ENCODE measurements around the gene VPS36.
"Not testable (repeated sequence)": the region's sequence is repeated elsewhere in the genome, so short reads cannot be mapped to it uniquely, and the experiment has no call there.

Gene VPS36, protein sequence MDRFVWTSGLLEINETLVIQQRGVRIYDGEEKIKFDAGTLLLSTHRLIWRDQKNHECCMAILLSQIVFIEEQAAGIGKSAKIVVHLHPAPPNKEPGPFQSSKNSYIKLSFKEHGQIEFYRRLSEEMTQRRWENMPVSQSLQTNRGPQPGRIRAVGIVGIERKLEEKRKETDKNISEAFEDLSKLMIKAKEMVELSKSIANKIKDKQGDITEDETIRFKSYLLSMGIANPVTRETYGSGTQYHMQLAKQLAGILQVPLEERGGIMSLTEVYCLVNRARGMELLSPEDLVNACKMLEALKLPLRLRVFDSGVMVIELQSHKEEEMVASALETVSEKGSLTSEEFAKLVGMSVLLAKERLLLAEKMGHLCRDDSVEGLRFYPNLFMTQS

DNA sequence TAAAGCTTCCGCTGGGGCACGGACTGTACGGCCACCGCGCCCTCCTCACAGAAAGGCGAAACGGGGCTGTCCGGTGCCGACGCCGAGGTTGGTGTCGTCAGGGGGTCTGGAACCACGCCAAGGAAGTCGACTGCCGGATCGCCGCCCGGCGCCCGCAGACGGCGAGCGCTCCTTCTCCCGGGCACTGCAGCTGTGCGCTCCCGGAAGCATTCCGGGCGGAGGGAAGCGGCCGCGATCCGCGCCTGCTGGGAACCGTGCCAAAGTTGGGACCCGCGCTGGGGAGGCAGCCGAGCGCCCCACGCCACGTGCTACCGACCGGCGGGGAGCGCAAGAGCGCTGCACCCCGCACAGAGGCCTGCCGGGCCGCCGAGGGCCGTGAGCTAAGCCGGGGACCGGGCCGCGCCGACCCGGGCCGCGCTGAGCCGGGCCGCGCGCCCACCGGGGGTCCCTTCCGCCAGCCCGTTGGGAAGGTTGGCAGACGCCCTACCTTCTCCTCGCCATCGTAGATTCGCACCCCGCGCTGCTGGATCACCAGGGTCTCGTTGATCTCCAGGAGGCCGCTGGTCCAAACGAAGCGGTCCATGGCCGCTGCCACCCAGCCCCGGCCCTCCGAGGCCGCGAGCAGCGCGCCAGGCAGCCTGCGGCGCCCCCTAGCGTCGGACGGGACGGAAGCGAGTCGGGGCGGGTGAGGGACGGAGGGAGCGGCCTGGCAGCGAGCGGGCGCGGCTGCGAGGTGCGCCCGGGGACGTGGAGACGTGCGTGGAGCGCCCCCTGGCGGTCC lies at the start of gene VPS36:
TSS of gene VPS36 (minus strand) at position 623 of the 781 bp plus-strand sequence. CDS start at position 583, 40 bp downstream.
- TF ChIP-seq, protein P1, sequence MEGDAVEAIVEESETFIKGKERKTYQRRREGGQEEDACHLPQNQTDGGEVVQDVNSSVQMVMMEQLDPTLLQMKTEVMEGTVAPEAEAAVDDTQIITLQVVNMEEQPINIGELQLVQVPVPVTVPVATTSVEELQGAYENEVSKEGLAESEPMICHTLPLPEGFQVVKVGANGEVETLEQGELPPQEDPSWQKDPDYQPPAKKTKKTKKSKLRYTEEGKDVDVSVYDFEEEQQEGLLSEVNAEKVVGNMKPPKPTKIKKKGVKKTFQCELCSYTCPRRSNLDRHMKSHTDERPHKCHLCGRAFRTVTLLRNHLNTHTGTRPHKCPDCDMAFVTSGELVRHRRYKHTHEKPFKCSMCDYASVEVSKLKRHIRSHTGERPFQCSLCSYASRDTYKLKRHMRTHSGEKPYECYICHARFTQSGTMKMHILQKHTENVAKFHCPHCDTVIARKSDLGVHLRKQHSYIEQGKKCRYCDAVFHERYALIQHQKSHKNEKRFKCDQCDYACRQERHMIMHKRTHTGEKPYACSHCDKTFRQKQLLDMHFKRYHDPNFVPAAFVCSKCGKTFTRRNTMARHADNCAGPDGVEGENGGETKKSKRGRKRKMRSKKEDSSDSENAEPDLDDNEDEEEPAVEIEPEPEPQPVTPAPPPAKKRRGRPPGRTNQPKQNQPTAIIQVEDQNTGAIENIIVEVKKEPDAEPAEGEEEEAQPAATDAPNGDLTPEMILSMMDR (IDR thresholded peaks at IDR 0.05; ENCODE audit: low read depth, low read length): no peak
- peak within 1 kb of the TSS; percentile 72 to 78 for H3K4me3 ChIP-seq (replicated peaks in 1 of 2; ENCODE audit: low read depth in 2 of 2, low read length in 2 of 2)

DNA sequence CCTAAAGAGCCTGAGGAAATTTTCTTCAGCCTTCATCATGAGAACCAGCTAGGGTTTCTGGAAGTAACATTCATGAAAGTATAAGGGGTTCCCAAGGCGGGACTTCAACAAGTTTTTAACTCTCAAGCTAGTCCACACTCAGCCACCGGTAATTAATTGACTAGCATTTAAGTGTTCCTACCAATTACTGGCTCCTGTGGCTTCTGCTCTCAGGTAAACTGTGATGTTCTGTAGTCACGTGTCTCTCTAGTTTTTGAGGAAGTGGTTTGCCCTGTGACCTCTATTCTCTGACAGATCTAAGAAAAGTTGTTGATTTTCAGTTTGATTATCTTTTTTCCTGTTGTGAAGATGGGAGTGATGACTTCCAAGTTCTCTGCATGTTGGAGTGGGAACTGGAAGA lies 47.5 kb upstream of the VPS36 start:
- H3K4me3 ChIP-seq (replicated peaks in 1 of 2; ENCODE audit: low read depth in 2 of 2, low read length in 2 of 2); DNase-seq (ENCODE audit: low read depth in 2 of 2): not testable (repeated sequence)

More for the DNA sequence above, at the start of gene VPS36:
- DNase-seq (ENCODE audit: low read depth in 2 of 2): peak; percentile 94 to 97

DNA sequence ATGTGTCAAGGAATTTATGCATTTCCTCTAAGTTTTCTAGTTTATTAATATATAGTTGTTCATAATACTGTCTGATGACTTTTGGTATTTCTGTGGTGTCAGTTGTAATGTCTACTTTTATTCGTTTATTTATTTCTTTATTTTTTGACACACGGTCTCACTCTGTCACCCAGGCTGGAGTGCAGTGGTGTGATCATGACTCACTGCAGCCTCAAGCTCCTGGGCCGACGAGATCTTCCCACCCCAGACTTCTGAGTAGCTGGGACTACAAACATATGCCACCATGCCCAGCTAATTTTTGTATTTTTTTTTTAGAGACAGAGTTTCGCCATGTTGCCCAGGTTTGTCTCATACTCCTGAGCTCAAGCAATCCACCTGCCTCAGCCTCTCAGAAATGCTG lies 43.8 kb upstream of the VPS36 start:
- DNase-seq (ENCODE audit: low read depth in 2 of 2); H3K4me3 ChIP-seq (replicated peaks in 1 of 2; ENCODE audit: low read depth in 2 of 2, low read length in 2 of 2): not testable (repeated sequence)

DNA sequence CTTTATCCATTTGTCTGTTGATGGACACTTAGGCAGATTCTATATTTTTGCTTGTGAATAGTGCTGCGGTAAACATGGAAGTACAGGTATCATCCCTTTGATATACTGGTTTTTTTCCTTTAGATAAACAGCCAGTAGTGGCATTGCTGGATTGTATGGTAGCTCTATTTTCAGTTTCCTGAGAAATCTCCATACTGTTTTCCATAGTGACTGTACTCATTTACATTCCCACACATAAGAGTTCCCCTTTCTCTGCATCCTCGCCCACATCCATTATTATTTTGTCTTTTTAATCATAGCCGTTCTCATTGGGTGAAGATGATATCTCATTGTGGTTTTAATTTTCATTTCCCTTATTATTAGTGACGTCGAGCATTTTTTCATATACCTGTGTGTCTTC lies 40.6 kb upstream of the VPS36 start:
- not testable (repeated sequence) for DNase-seq (ENCODE audit: low read depth in 2 of 2); H3K4me3 ChIP-seq (replicated peaks in 1 of 2; ENCODE audit: low read depth in 2 of 2, low read length in 2 of 2)

DNA sequence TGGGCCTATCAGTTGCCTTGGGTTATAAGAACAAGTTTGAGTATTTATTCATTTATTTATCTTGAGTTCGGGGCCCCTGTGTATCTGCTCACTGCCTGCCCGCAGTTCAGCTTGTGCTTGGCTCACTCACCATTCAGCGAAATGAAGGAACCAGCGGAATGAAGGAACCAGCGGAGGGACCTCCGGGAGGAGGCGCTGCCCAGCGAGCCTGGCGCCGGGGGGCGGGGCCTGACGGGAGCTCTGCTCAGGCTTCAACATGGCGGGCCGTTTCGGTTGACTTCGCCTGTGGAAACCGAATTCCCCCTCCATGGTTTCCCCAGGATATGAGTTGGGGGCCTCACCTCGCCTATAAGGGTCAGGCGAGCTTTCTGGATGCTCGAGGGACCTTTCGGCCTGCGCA lies 38.3 kb upstream of the VPS36 start:
- DNase-seq (ENCODE audit: low read depth in 2 of 2); H3K4me3 ChIP-seq (replicated peaks in 1 of 2; ENCODE audit: low read depth in 2 of 2, low read length in 2 of 2): not testable (repeated sequence)

DNA sequence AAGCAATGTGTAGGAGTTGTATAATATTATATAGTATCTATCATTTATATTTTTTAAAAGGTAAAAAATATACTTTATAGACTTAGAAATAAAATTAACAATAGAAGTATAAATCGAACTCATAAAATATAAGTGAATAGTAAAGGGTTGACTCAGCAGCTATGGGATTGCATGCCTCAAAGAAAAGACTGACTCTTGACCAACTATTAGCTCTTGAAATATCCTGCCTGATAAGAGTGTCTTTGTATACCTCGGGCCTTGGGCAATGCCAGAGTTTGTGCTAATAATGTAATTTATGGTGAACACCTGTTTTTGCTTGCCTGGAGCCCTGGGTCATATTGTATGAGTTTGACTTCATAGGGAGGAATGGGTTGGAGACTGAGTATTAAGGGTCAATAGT lies 36.6 kb upstream of the VPS36 start:
- DNase-seq (ENCODE audit: low read depth in 2 of 2); H3K4me3 ChIP-seq (replicated peaks in 1 of 2; ENCODE audit: low read depth in 2 of 2, low read length in 2 of 2): not testable (repeated sequence)

DNA sequence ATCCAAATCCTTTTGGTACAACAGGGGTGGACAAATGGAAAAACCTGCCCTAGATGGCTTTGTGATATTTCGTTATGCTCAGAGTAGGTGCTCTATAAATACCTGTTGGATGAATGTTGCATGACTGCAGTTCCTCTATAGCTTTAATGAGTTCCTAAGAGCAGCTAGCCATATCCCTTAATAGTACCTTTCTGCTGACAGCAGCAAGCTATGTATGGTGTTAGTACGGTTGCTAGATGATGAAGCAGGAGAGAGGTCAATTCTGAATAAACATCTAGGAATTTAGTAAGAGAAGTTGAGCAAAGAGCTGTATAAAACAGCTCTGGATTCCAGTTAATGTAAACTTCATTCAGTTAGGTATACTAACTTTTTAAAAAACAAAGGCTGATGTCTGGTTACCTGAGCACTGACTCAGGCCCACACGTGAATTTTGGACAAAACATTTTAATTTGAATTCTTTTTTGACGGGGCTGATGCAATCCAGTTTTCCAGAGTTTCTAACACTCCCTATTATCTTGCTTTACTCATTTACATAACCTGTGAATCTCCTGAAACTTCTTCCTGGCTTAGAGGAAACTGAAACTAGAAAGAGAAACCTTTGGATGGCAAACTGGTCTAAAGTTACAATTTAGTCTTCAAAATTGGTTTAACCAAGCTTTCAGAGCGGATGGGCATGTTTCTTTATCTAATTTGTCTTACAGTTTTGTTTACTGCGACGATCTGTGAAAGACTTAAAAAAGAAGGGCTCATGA lies 30.4 kb upstream of the VPS36 start:
- not testable (repeated sequence) for DNase-seq (ENCODE audit: low read depth in 2 of 2)

DNA sequence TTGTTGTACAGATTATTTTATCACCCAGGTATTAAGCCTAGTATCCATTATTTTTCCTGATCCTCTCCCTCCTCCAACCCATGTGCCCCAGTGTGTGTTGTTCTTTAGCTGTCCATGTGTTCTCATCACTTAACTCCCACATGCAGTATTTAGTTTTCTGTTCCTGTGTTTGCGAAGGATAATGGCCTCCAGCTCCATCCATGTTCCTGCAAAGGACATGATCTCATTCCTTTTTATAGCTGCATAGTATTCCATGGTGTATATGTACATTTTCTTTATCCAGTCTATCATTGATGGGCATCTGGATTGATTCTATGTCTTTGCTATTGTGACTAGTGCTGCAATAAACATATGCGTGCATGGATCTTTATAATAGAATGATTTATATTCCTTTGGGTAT lies 18.1 kb upstream of the VPS36 start:
- DNase-seq (ENCODE audit: low read depth in 2 of 2); H3K4me3 ChIP-seq (replicated peaks in 1 of 2; ENCODE audit: low read depth in 2 of 2, low read length in 2 of 2): not testable (repeated sequence)

More for the DNA sequence above, 30.4 kb upstream of the VPS36 start:
- not testable (repeated sequence) for H3K4me3 ChIP-seq (replicated peaks in 1 of 2; ENCODE audit: low read depth in 2 of 2, low read length in 2 of 2)

DNA sequence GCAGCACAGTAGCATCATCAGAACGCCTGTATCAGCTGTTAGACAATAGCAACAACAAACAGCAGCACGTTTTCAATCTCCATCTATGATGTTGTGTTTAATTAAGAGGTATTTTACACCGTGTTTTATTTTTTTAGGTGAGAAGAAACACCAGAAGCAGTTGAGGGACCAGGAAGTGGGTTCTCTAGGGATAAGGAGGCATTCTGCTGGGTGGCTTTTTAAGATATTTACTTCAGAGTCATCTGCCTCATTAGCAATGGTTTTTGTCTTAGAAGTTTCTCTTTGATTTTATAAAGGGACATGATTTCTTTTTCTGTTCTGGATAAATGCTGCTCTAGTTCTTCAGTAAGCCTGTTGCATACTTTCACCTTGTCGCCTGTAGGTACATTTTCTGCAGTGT lies 13.1 kb upstream of the VPS36 start:
- no peak overlapping the region for H3K4me3 ChIP-seq (replicated peaks in 1 of 2; ENCODE audit: low read depth in 2 of 2, low read length in 2 of 2)
- TF ChIP-seq, protein P1 (IDR thresholded peaks at IDR 0.05; ENCODE audit: low read depth, low read length): no peak
- no peak for DNase-seq (ENCODE audit: low read depth in 2 of 2)

DNA sequence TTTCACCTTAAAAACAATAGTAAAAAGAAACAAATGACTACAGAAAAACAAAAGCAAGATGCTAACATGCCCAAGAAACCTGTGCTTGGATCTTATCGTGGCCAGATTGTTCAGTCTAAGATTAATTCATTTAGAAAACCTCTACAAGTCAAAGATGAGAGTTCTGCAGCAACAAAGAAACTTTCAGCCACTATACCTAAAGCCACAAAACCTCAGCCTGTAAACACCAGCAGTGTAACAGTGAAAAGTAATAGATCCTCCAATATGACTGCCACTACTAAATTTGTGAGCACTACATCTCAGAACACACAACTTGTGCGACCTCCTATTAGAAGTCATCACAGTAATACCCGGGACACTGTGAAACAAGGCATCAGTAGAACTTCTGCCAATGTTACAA lies 10.8 kb upstream of the VPS36 start:
- DNase-seq (ENCODE audit: low read depth in 2 of 2): no peak
- H3K4me3 ChIP-seq (replicated peaks in 1 of 2; ENCODE audit: low read depth in 2 of 2, low read length in 2 of 2): no peak overlapping the region
- TF ChIP-seq, protein P1 (IDR thresholded peaks at IDR 0.05; ENCODE audit: low read depth, low read length): no peak

All from cardiac fibroblast (primary cell).